Endothelial cell of umbilical vein (primary cell): ENCODE measurements around the gene ANKDD1A. TPM values are rescaled to one million over a fixed set of nuclear protein-coding genes. Genes with fewer than 3 reads are reported as not detected.

Experiments used
- BruUV-seq: library from RNA; stranded (reverse); fragments of 400-500 nt; replicated peaks from 2 replicates; lab custom pipeline; 2021; lab: Mats Ljungman, UMichigan
- CTCF ChIA-PET: fragments of 300-600, 350-600 bp; sonication (Branson Sonifier 250); formaldehyde crosslinking; loops from one replicate; lab custom pipeline; 2021; ENCODE audit warnings: antibody characterized with exemption, inconsistent platforms; lab: Charles Lee
- POLR2A ChIA-PET: fragments of 300-600, 350-600 bp; sonication (Branson Sonifier 250); formaldehyde crosslinking; loops from one replicate; lab custom pipeline; 2021; ENCODE audit warnings: antibody characterized with exemption, inconsistent platforms; lab: Charles Lee
- DNase-seq: peaks from one replicate; pipeline ENCODE4 v3.0.0-alpha.2; 2011; ENCODE audit warnings: low read depth, low spot score
- FAIRE-seq: peaks from 2 replicates; lab custom pipeline; 2011; peaks lifted over from hg19 to GRCh38; lab: Jason Lieb, UNC
- H2AFZ ChIP-seq: 2 replicates; pipeline ENCODE4 v1.6.0; 2012; ENCODE audit warnings: low read depth, low read length, control low read depth, inconsistent platforms
- H3K27ac ChIP-seq: 2 replicates; pipeline ENCODE4 v1.5.1; 2011; ENCODE audit warnings: low read depth, mild to moderate bottlenecking, control low read depth, low read length, moderate library complexity; ENCODE audit not compliant: insufficient read depth
- H3K27me3 ChIP-seq, 2 experiments: 2 replicates each; pipeline versions ENCODE4 v1.6.0 to v1.6.1; 2011; ENCODE audit warnings: low read length in 2 of 2, mixed read lengths in 1 of 2; ENCODE audit not compliant: control insufficient read depth in 2 of 2, insufficient read depth in 2 of 2
- H3K36me3 ChIP-seq, 2 experiments: 2 replicates in 1 of 2; 3 replicates in 1 of 2; pipeline ENCODE4 v1.5.1; 2011; ENCODE audit warnings: low read length in 2 of 2, mild to moderate bottlenecking in 1 of 2, moderate library complexity in 1 of 2; ENCODE audit not compliant: control insufficient read depth in 2 of 2, insufficient read depth in 2 of 2; ENCODE audit errors: extremely low read depth in 1 of 2
- H3K4me1 ChIP-seq: 3 replicates; pipeline ENCODE4 v1.5.1; 2011; ENCODE audit warnings: mild to moderate bottlenecking, low read length; ENCODE audit not compliant: control insufficient read depth, insufficient read depth; ENCODE audit errors: extremely low read depth
- H3K4me2 ChIP-seq: 2 replicates; pipeline ENCODE4 v1.6.1; 2011; ENCODE audit warnings: low read length, control low read depth, mixed read lengths; ENCODE audit not compliant: insufficient read depth
- H3K4me3 ChIP-seq, 3 experiments: fragments of 200-600 bp in 1 of 3; sonication (generic), shearing (Covaris generic) in 1 of 3; replicated peaks in 1 of 3; 2 replicates each; pipeline ENCODE4 v1.5.1; 2011 to 2016; ENCODE audit warnings: control low read depth in 3 of 3, low read length in 3 of 3, mild to moderate bottlenecking in 2 of 3, inconsistent platforms in 1 of 3, low read depth in 1 of 3, moderate library complexity in 1 of 3; ENCODE audit not compliant: insufficient read depth in 1 of 3
- H3K79me2 ChIP-seq: 2 replicates; pipeline ENCODE4 v1.6.0; 2012; ENCODE audit warnings: low read length, inconsistent platforms; ENCODE audit not compliant: control insufficient read depth, insufficient read depth
- H3K9ac ChIP-seq: replicated peaks from 2 replicates; pipeline ENCODE3; 2011; ENCODE audit warnings: low read length, control low read depth; ENCODE audit not compliant: insufficient read depth; ENCODE audit errors: extremely low read depth
- H3K9me1 ChIP-seq: replicated peaks from 3 replicates; pipeline ENCODE4 v1.6.0; 2011; ENCODE audit warnings: mild to moderate bottlenecking, low read length; ENCODE audit not compliant: control insufficient read depth, insufficient read depth; ENCODE audit errors: extremely low read depth
- H3K9me3 ChIP-seq: replicated peaks from 2 replicates; pipeline ENCODE4 v1.5.1; 2012; ENCODE audit warnings: low read length, inconsistent platforms; ENCODE audit not compliant: control insufficient read depth, insufficient read depth
- H4K20me1 ChIP-seq: replicated peaks from 2 replicates; pipeline ENCODE3; 2011; ENCODE audit warnings: mild to moderate bottlenecking, low read length; ENCODE audit not compliant: control insufficient read depth, insufficient read depth; ENCODE audit errors: extremely low read depth
- EZH2 ChIP-seq: IDR thresholded peaks from 2 replicates; pipeline ENCODE4 v1.6.1; 2012; ENCODE audit warnings: borderline replicate concordance, low read depth, mild to moderate bottlenecking, moderate library complexity, low read length, inconsistent platforms; ENCODE audit not compliant: severe bottlenecking
- FOS ChIP-seq: IDR thresholded peaks from 2 replicates; pipeline ENCODE4 v1.6.1; 2011; ENCODE audit warnings: mild to moderate bottlenecking, low read length, moderate library complexity, borderline replicate concordance; ENCODE audit not compliant: insufficient read depth
- GATA2 ChIP-seq: IDR thresholded peaks from 2 replicates; pipeline ENCODE4 v1.7.0; 2011; ENCODE audit warnings: low read depth, mild to moderate bottlenecking, moderate library complexity, mixed read lengths, low read length; ENCODE audit not compliant: insufficient read length, insufficient read depth
- JUN ChIP-seq: IDR thresholded peaks from 2 replicates; pipeline ENCODE4 v1.6.1; 2011; ENCODE audit warnings: borderline replicate concordance, low read depth; ENCODE audit not compliant: insufficient read length, insufficient read depth
- MYC ChIP-seq: IDR thresholded peaks from one replicate; pipeline ENCODE4 v1.6.1; 2011; ENCODE audit warnings: mild to moderate bottlenecking, low read depth, low read length
- POLR2A ChIP-seq: IDR thresholded peaks from 2 replicates; pipeline ENCODE4 v1.6.1; 2012; ENCODE audit warnings: low read depth, mild to moderate bottlenecking, control low read depth, low read length
- POLR2AphosphoS5 ChIP-seq: IDR thresholded peaks from 2 replicates; pipeline ENCODE4 v1.6.1; 2012; ENCODE audit warnings: low read depth, mild to moderate bottlenecking, control low read depth, low read length, moderate library complexity; ENCODE audit not compliant: insufficient read depth
- dilution Hi-C: fragments of 300-500 bp; cut with MboI; formaldehyde crosslinking; loops from one replicate; pipeline ENCODE4 v1.15.0; 2019; ENCODE audit warnings: low sequenced_read_pairs; ENCODE audit not compliant: extremely low pct_ligation_motif_present
- intact Hi-C: fragments of 100-400 bp; cut with micrococcal nuclease; formaldehyde crosslinking; loops from one replicate; pipeline ENCODE4 v1.10.0; 2022
- polyA plus RNA-seq, 4 experiments: library from polyadenylated mRNA; depleted of rRNA in 3 of 4; stranded (reverse) in 3 of 4; unstranded in 1 of 4; fragments of >200 nt; gene quantifications; 2 replicates each; pipeline versions ENCODE4 v1.2.1 to v1.2.3, GENCODE V29; 2011 to 2012; ENCODE audit warnings: missing spikeins in 1 of 4
- total RNA-seq: library from RNA; stranded (reverse); gene quantifications from 2 replicates; pipeline ENCODE4 v1.2.3, GENCODE V29; 2021
- TF ChIP-seq, protein P1 (sequence below): IDR thresholded peaks from 2 replicates; pipeline ENCODE4 v1.6.1; 2011; ENCODE audit not compliant: insufficient read depth, insufficient read length
- TF ChIP-seq, protein P2 (sequence below), 2 donors: IDR thresholded peaks; 1 replicate in 1 of 2; 2 replicates in 1 of 2; pipeline ENCODE4 v1.5.1; 2011; ENCODE audit warnings: low read length in 2 of 2, mild to moderate bottlenecking in 2 of 2, moderate library complexity in 2 of 2, control low read depth in 1 of 2, inconsistent platforms in 1 of 2, low read depth in 1 of 2; ENCODE audit not compliant: insufficient read depth in 1 of 2; ENCODE audit errors: extremely low read depth in 1 of 2

ANKDD1A gene
- total and polyA plus RNA-seq, 2 donors (not counting 3 experiments of a cell fraction or from before 2014, with no cell fraction given) = 2.0 to 2.4 TPM

DNA sequence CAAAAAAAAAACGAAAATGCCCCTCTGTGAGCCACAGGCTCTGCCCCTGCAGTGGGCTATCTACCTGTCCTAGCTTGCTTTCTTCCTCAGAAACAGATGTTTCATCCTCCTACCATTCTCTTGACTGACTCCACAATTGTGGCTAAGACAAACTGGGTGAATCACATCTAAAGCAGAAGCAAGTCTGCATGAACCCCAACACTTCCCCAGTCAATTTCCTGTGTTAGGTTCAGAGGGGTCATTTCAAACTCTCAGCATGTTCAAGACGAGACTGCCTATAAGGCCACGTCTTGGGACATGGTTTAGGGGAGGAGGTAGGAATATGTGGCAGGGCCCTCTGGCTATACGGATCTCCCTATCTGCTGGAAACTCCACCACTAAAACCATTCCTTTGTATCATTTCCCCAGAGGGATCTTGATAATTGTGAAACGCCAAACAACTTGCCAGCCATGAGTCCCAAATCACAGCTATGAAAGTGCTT lies 28.6 kb upstream of the ANKDD1A start:
- no peak overlapping the region for H3K4me3 ChIP-seq
- H3K4me2 ChIP-seq = no peak overlapping the region
- no TSS peak for BruUV-seq
- no peaks in the 10 kb centered on the region for H3K79me2 ChIP-seq
- H3K27me3 ChIP-seq = no peaks in the 10 kb centered on the region
- TF ChIP-seq FOS (no peak), JUN (no peak), EZH2 (no peak), GATA2 (no peak), POLR2AphosphoS5 (no peak), MYC (no peak), POLR2A (no peak)
- TF ChIP-seq, protein P1, sequence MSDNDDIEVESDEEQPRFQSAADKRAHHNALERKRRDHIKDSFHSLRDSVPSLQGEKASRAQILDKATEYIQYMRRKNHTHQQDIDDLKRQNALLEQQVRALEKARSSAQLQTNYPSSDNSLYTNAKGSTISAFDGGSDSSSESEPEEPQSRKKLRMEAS = no peak
- TF ChIP-seq, protein P2, sequence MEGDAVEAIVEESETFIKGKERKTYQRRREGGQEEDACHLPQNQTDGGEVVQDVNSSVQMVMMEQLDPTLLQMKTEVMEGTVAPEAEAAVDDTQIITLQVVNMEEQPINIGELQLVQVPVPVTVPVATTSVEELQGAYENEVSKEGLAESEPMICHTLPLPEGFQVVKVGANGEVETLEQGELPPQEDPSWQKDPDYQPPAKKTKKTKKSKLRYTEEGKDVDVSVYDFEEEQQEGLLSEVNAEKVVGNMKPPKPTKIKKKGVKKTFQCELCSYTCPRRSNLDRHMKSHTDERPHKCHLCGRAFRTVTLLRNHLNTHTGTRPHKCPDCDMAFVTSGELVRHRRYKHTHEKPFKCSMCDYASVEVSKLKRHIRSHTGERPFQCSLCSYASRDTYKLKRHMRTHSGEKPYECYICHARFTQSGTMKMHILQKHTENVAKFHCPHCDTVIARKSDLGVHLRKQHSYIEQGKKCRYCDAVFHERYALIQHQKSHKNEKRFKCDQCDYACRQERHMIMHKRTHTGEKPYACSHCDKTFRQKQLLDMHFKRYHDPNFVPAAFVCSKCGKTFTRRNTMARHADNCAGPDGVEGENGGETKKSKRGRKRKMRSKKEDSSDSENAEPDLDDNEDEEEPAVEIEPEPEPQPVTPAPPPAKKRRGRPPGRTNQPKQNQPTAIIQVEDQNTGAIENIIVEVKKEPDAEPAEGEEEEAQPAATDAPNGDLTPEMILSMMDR (IDR thresholded peaks at IDR 0.05; ENCODE audit: extremely low read depth in 1 of 2, insufficient read depth in 1 of 2, low read depth in 1 of 2, low read length in 2 of 2) = no peak
- no peaks in the 10 kb centered on the region for H3K9me3 ChIP-seq
- no peak overlapping the region for H3K9ac ChIP-seq
- POLR2A ChIA-PET = no interaction called here
- no peak overlapping the region for H2AFZ ChIP-seq
- no peaks in the 10 kb centered on the region for H3K36me3 ChIP-seq
- H4K20me1 ChIP-seq = no peaks in the 10 kb centered on the region
- peaks cover 21% of the 10 kb centered on the region for H3K4me1 ChIP-seq
- dilution Hi-C loops = no loop called here
- FAIRE-seq (no peak), DNase-seq (no peak)
- peak overlapping the region; percentile 62 for H3K27ac ChIP-seq
- CTCF ChIA-PET = interaction anchor here (0.8 to 1.7 kb wide), 5 partner anchors 10 to 47 kb away, joined by 3 to 5 read pairs (median 4); no protein-coding TSS in a partner anchor
- intact Hi-C loops = no loop called here
- H3K9me1 ChIP-seq = no peaks in the 10 kb centered on the region
